HCT116 (cell line): ENCODE results near the gene PAK1IP1. TPM values are rescaled to one million over a fixed set of nuclear protein-coding genes. Genes with fewer than 3 reads are reported as not detected.
"Not testable (repeated sequence)": the region's sequence is repeated elsewhere in the genome, so short reads cannot be mapped to it uniquely, and the experiment has no call there.

Experiments
- ATAC-seq: fragments of 200-7000 bp; cut with Tn5 transposase; 2 replicates; pipeline ENCODE4 v1.9.1; 2020; ENCODE audit warnings: mild to moderate bottlenecking, moderate library complexity
- BruUV-seq: library from RNA; stranded (reverse); fragments of 400-500 nt; replicated peaks from 2 replicates; lab custom pipeline; 2021; lab: Mats Ljungman, UMichigan
- CTCF ChIA-PET: fragments of 300-600 bp; sonication (Branson Sonifier 250); formaldehyde crosslinking; loops from one replicate; lab custom pipeline; 2021; ENCODE audit warnings: antibody characterized with exemption; lab: Charles Lee
- POLR2A ChIA-PET: fragments of 300-600, 350-600 bp; sonication (Branson Sonifier 250); formaldehyde crosslinking; loops from one replicate; lab custom pipeline; 2021; ENCODE audit warnings: antibody characterized with exemption; lab: Charles Lee
- RAD21 ChIA-PET, 2 experiments: fragments of 300-600 bp; sonication (Branson Sonifier 250); formaldehyde crosslinking; loops; one replicate each; lab custom pipeline; 2023; ENCODE audit warnings: low total read pairs in 2 of 2; ENCODE audit not compliant: uncharacterized antibody in 2 of 2, unreplicated experiment in 2 of 2, low non-redundant PET in 1 of 2; lab: Charles Lee
- DNase-seq: peaks from one replicate; pipeline ENCODE4 v3.0.0-alpha.2; 2010; ENCODE audit warnings: low read depth, low spot score
- H2AFZ ChIP-seq: fragments of 200-600 bp; shearing (Covaris generic), sonication (generic); 2 replicates; pipeline ENCODE4 v1.6.1; 2017; ENCODE audit warnings: low read depth, mixed run types, mixed read lengths, antibody characterized with exemption, low read length; ENCODE audit not compliant: poor library complexity, severe bottlenecking
- H3K27ac ChIP-seq: 2 replicates; pipeline ENCODE4 v1.5.1; 2012; ENCODE audit warnings: low read depth, low read length
- H3K27me3 ChIP-seq: fragments of 200-600 bp; sonication (generic); 2 replicates; pipeline ENCODE4 v1.6.1; 2016; ENCODE audit warnings: mixed run types, low read length, mixed read lengths; ENCODE audit not compliant: insufficient read depth
- H3K36me3 ChIP-seq, 2 experiments: fragments of 200-500 bp in 1 of 2; fragments of 200-600 bp in 1 of 2; sonication (Bioruptor generic) in 1 of 2; sonication (generic) in 1 of 2; 2 replicates each; pipeline versions ENCODE4 v1.5.1 to v1.6.1; 2014 to 2016; ENCODE audit warnings: low read length in 2 of 2, inconsistent platforms in 1 of 2, mixed read lengths in 1 of 2, mixed run types in 1 of 2; ENCODE audit not compliant: insufficient read depth in 2 of 2, control insufficient read depth in 1 of 2
- H3K4me1 ChIP-seq, 2 experiments: fragments of 200-600 bp in 1 of 2; sonication (generic) in 1 of 2; 2 replicates each; pipeline versions ENCODE4 v1.5.1 to v1.6.1; 2012 to 2017; ENCODE audit warnings: low read length in 2 of 2, inconsistent platforms in 1 of 2, mild to moderate bottlenecking in 1 of 2, mixed read lengths in 1 of 2, mixed run types in 1 of 2, moderate library complexity in 1 of 2; ENCODE audit not compliant: insufficient read depth in 2 of 2, control insufficient read depth in 1 of 2
- H3K4me2 ChIP-seq: fragments of 200-600 bp; sonication (generic); 2 replicates; pipeline ENCODE4 v1.6.1; 2017; ENCODE audit warnings: mixed run types, low read length, mixed read lengths
- H3K4me3 ChIP-seq, 2 experiments: fragments of 200-600 bp in 1 of 2; sonication (generic) in 1 of 2; replicated peaks in 1 of 2; 2 replicates each; pipeline ENCODE4 v1.5.1; 2011 to 2016; ENCODE audit warnings: low read length in 2 of 2, control low read depth in 1 of 2, low read depth in 1 of 2, mild to moderate bottlenecking in 1 of 2, mixed read lengths in 1 of 2, mixed run types in 1 of 2
- H3K79me2 ChIP-seq: fragments of 200-600 bp; sonication (generic); 2 replicates; pipeline ENCODE4 v1.6.1; 2017; ENCODE audit warnings: mild to moderate bottlenecking, mixed run types, low read length, moderate library complexity, mixed read lengths; ENCODE audit not compliant: insufficient read depth
- H3K9ac ChIP-seq: fragments of 200-600 bp; sonication (generic); 2 replicates; pipeline ENCODE4 v1.6.1; 2016; ENCODE audit warnings: low read length, mixed read lengths
- H3K9me2 ChIP-seq: fragments of 200-600 bp; sonication (generic), shearing (Covaris generic); 2 replicates; pipeline ENCODE4 v1.6.1; 2017; ENCODE audit warnings: mixed run types, mild to moderate bottlenecking, moderate library complexity; ENCODE audit not compliant: insufficient read depth
- H3K9me3 ChIP-seq, 2 experiments: fragments of 200-500 bp in 1 of 2; fragments of 200-600 bp in 1 of 2; sonication (Bioruptor generic) in 1 of 2; sonication (generic) in 1 of 2; 2 replicates each; pipeline ENCODE4 v1.6.1; 2014 to 2017; ENCODE audit warnings: low read length in 2 of 2, mixed read lengths in 2 of 2, inconsistent platforms in 1 of 2, low read depth in 1 of 2, mild to moderate bottlenecking in 1 of 2, mixed run types in 1 of 2, moderate library complexity in 1 of 2; ENCODE audit not compliant: control insufficient read depth in 1 of 2, insufficient read depth in 1 of 2
- H4K20me1 ChIP-seq: fragments of 200-600 bp; sonication (generic), shearing (Covaris generic); 2 replicates; pipeline ENCODE4 v1.6.1; 2017; ENCODE audit warnings: mixed run types, mild to moderate bottlenecking, moderate library complexity; ENCODE audit not compliant: insufficient read depth
- CBX3 ChIP-seq: IDR thresholded peaks from 2 replicates; pipeline ENCODE4 v1.6.1; 2012; ENCODE audit warnings: low read depth
- CEBPB ChIP-seq: IDR thresholded peaks from 2 replicates; pipeline ENCODE4 v1.6.1; 2012; ENCODE audit warnings: low read depth
- EZH2 ChIP-seq: fragments of 200-600 bp; sonication (generic); IDR thresholded peaks from 2 replicates; pipeline ENCODE4 v1.6.1; 2017; ENCODE audit warnings: antibody characterized with exemption, mixed run types
- JUND ChIP-seq: IDR thresholded peaks from 2 replicates; pipeline ENCODE4 v1.6.1; 2012
- POLR2A ChIP-seq: IDR thresholded peaks from 2 replicates; pipeline ENCODE4 v1.7.0; 2011; ENCODE audit warnings: borderline replicate concordance; ENCODE audit not compliant: insufficient read depth, insufficient read length; ENCODE audit errors: extremely low read depth
- TCF7L2 ChIP-seq: IDR thresholded peaks from 2 replicates; pipeline ENCODE4 v1.7.0; 2011; ENCODE audit warnings: borderline replicate concordance, inconsistent platforms; ENCODE audit not compliant: insufficient read depth, insufficient read length; ENCODE audit errors: extremely low read depth
- ZFX ChIP-seq: fragments of 450-650 bp; IDR thresholded peaks from 2 replicates; pipeline ENCODE4 v1.6.1; 2017
- ZNF274 ChIP-seq: fragments of 200-500 bp; sonication (Bioruptor generic); IDR thresholded peaks from 2 replicates; pipeline ENCODE4 v1.6.1; 2014; ENCODE audit warnings: mild to moderate bottlenecking, low read depth, low read length, inconsistent platforms
- intact Hi-C: fragments of 100-400 bp; cut with micrococcal nuclease; formaldehyde crosslinking; loops from 2 replicates; pipeline ENCODE4 v1.10.0; 2022
- total RNA-seq: library from RNA; stranded (reverse); gene quantifications from one replicate; pipeline ENCODE4 v1.2.1, GENCODE V29; 2021; ENCODE audit not compliant: unreplicated experiment
- TF ChIP-seq, protein P1 (sequence below): IDR thresholded peaks from 2 replicates; pipeline ENCODE4 v1.6.1; 2012
- TF ChIP-seq, protein P2 (sequence below): IDR thresholded peaks from 2 replicates; pipeline ENCODE4 v1.6.1; 2012

PAK1IP1 gene
- total RNA-seq, 1 experiment from 2014 or later: 24.3 TPM

DNA sequence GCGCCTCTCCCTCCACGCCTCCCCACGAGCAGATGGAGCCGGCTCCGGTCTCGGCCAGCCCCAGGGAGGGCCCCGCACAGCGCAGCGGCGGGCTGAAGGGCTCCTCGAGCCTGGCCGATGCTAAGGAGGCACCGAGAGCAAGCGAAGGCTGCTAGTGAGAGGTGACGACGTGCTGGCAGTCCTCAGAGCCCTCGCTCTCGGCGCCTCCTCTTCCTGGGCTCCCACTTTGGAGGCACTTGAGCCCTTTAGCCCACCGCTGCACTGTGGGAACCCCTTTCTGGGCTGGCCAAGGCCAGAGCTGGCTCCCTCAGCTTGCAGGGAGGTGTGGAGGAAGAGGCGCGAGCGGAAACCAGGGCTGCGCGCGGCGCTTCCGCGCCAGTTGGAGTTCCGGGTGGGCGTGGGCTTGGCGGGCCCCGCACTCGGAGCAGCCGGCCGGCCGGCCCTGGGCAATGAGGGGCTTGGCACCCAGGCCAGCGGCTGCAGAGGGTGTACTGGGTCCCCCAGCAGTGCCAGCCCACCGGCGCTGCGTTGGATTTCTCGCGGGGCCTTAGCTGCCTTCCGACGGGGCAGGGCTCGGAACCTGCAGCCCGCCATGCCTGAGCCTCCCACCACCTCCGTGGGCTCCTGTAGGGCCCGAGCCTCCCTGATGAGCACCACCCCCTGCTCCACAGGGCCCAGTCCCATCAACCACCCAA is 25.6 kb downstream of the PAK1IP1 start:
- DNase-seq: no peak
- H3K27ac ChIP-seq: no peak overlapping the region; the same call in 1 of the 2 replicates

DNA sequence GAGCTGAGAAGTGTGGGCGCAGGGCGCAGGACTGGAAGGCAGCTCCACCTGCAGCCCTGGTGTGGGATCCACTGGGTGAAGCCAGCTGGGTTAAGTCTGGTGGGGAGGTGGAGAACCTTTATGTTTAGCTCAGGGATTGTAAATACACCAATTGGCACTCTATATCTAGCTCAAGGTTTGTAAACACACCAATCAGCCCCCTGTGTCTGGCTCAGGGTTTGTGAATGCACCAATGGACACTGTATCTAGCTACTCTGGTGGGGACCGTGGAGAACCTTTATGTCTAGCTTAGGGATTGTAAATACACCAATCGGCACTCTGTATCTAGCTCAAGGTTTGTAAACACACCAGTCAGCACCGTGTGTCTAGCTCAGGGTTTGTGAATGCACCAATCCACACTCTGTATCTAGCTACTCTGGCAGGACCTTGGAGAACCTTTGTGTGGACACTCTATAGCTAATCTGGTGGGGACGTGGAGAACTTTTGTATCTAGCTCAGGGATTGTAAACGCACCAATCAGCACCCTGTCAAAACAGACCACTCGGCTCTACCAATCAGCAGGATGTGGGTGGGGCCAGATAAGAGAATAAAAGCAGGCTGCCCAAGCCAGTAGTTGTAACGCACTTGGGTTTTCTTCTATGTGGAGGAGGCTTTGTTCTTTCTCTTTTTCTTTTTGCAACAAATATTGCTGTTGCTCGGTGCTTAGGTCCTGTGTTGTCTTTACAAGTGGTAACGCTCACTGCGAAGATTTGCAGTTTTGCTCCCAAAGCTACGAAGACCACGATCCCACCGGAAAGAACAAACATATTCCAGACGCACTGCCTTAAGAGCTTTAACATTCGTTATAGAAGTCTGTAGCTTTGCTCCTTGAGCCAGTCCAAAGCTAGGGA is 26.4 kb downstream of the PAK1IP1 start:
- DNase-seq, H3K4me3 ChIP-seq, intact Hi-C loops, RAD21 ChIA-PET, H3K9ac ChIP-seq, H3K9me2 ChIP-seq, ATAC-seq, H4K20me1 ChIP-seq, H3K27ac ChIP-seq, H3K27me3 ChIP-seq, H2AFZ ChIP-seq, H3K36me3 ChIP-seq, H3K9me3 ChIP-seq, BruUV-seq: not testable (repeated sequence)
- POLR2A ChIA-PET: interaction anchor here (1.6 kb wide), 1 partner anchor 10 kb away, joined by 3 read pairs; no protein-coding TSS in a partner anchor
- H3K4me2 ChIP-seq: peak overlapping the region; percentile 80
- H3K4me1 ChIP-seq: peaks cover 12 to 21% of the 10 kb centered on the region in 2 experiments; a peak in 3 of 4 replicates
- CTCF ChIA-PET: interaction anchor here (1.1 kb wide), 1 partner anchor 211 kb away, joined by 3 read pairs; no protein-coding TSS in a partner anchor
- H3K79me2 ChIP-seq: peaks cover 12% of the 10 kb centered on the region

More for the DNA sequence above, 25.6 kb downstream of the PAK1IP1 start:
- ChIA-PET RAD21 (no interaction called here), POLR2A (no interaction called here), CTCF (interaction anchor here (1.1 kb wide), 1 partner anchor 210 kb away, joined by 3 read pairs; no protein-coding TSS in a partner anchor)
- H3K36me3 ChIP-seq: no peaks in the 10 kb centered on the region
- no peak for TF ChIP-seq JUND
- TF ChIP-seq, protein P1, sequence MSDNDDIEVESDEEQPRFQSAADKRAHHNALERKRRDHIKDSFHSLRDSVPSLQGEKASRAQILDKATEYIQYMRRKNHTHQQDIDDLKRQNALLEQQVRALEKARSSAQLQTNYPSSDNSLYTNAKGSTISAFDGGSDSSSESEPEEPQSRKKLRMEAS: no peak
- no peak for TF ChIP-seq CEBPB
- TF ChIP-seq POLR2A: no peak
- no peak for TF ChIP-seq ZFX
- TF ChIP-seq ZNF274: no peak
- no peak for TF ChIP-seq CBX3
- TF ChIP-seq EZH2: no peak
- no peak for TF ChIP-seq TCF7L2
- TF ChIP-seq, protein P2, sequence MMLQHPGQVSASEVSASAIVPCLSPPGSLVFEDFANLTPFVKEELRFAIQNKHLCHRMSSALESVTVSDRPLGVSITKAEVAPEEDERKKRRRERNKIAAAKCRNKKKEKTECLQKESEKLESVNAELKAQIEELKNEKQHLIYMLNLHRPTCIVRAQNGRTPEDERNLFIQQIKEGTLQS: no peak
- H3K4me3 ChIP-seq: no peak overlapping the region
- peaks cover 0 to 10% of the 10 kb centered on the region in 2 experiments; a peak in 1 of 4 replicates for H3K9me3 ChIP-seq
- H3K9ac ChIP-seq: no peak overlapping the region
- H2AFZ ChIP-seq: no peak overlapping the region
- H4K20me1 ChIP-seq: no peaks in the 10 kb centered on the region
- H3K79me2 ChIP-seq: peaks cover 12% of the 10 kb centered on the region
- intact Hi-C loops: no loop called here
- H3K4me1 ChIP-seq: peaks cover 12 to 21% of the 10 kb centered on the region in 2 experiments; a peak in 3 of 4 replicates
- ATAC-seq: no peak
- H3K4me2 ChIP-seq: no peak overlapping the region
- no TSS peak for BruUV-seq
- H3K27me3 ChIP-seq: no peaks in the 10 kb centered on the region
- H3K9me2 ChIP-seq: no peaks in the 10 kb centered on the region
